Islet precursor cell (in vitro differentiated cells): Measurements from ENCODE around the gene SIRPA.

ENCODE experiments used
- DNase-seq: peaks from one replicate; pipeline ENCODE4 v3.0.0-alpha.2; 2018

The SIRPA gene

GRCh38 chr20:1870792-1871550 is 24.2 kb upstream of the SIRPA start:
- DNase-seq, result no peak

GRCh38 chr20:1871807-1872458 is 23.3 kb upstream of the SIRPA start:
- DNase-seq, result no peak

GRCh38 chr20:1872459-1873097 is 22.6 kb upstream of the SIRPA start:
- no peak for DNase-seq

GRCh38 chr20:1874450-1875182 is 20.6 kb upstream of the SIRPA start:
- no peak for DNase-seq

GRCh38 chr20:1875183-1875554 is 20.0 kb upstream of the SIRPA start:
- no peak for DNase-seq

GRCh38 chr20:1875762-1876161 is 19.4 kb upstream of the SIRPA start:
- peak; percentile 72 for DNase-seq

- no peak for DNase-seq
Observed at GRCh38 chr20:1876217-1876921, 18.8 kb upstream of the SIRPA start.

GRCh38 chr20:1876975-1877608 is 18.1 kb upstream of the SIRPA start:
- no peak for DNase-seq

GRCh38 chr20:1877609-1878200 is 17.5 kb upstream of the SIRPA start:
- no peak for DNase-seq

- peak; percentile 66 for DNase-seq
Observed at GRCh38 chr20:1879369-1879768, 15.8 kb upstream of the SIRPA start.

GRCh38 chr20:1879934-1880333 is 15.3 kb upstream of the SIRPA start:
- no peak for DNase-seq

GRCh38 chr20:1880529-1881239 is 14.5 kb upstream of the SIRPA start:
- DNase-seq, result no peak

- DNase-seq, result no peak
Observed at GRCh38 chr20:1881240-1881835, 13.9 kb upstream of the SIRPA start.

GRCh38 chr20:1882026-1882425 is 13.2 kb upstream of the SIRPA start:
- no peak for DNase-seq

- no peak for DNase-seq
Observed at GRCh38 chr20:1883986-1884385, 11.2 kb upstream of the SIRPA start.

- no peak for DNase-seq
Observed at GRCh38 chr20:1885254-1885653, 10.0 kb upstream of the SIRPA start.

- no peak for DNase-seq
Observed at GRCh38 chr20:1885940-1886693, 9.1 kb upstream of the SIRPA start.

GRCh38 chr20:1887321-1887720 is 7.9 kb upstream of the SIRPA start:
- DNase-seq, result no peak

- DNase-seq, result no peak
Observed at GRCh38 chr20:1887756-1888155, 7.5 kb upstream of the SIRPA start.
